Retinal pigment epithelial cell (primary cell): Measurements from ENCODE around the gene PFDN5.

ENCODE experiments used
- DNase-seq: peaks from one replicate; pipeline ENCODE4 v3.0.0-alpha.2; 2010; ENCODE audit warnings: low read depth
- H3K4me3 ChIP-seq: 2 replicates; pipeline ENCODE4 v1.5.1; 2011; ENCODE audit warnings: mild to moderate bottlenecking, low read length, control low read depth, moderate library complexity
- CTCF ChIP-seq: conservative IDR thresholded peaks from 2 replicates; pipeline ENCODE4 v1.5.1; 2011; ENCODE audit warnings: low read depth, low read length, control low read depth, inconsistent platforms

PFDN5 gene

GRCh38 chr12:53274445-53274844 lies 20.9 kb upstream of the PFDN5 start:
- no peak overlapping the region for H3K4me3 ChIP-seq
- no peak for TF ChIP-seq CTCF
- DNase-seq, result no peak

GRCh38 chr12:53276511-53276910 lies 18.8 kb upstream of the PFDN5 start:
- DNase-seq, result no peak
- H3K4me3 ChIP-seq, result no peak overlapping the region
- TF ChIP-seq CTCF, result no peak

GRCh38 chr12:53277981-53278380 lies 17.4 kb upstream of the PFDN5 start:
- no peak overlapping the region for H3K4me3 ChIP-seq
- no peak for TF ChIP-seq CTCF
- no peak for DNase-seq

- no peak overlapping the region for H3K4me3 ChIP-seq
- no peak for TF ChIP-seq CTCF
- peak; percentile 58 for DNase-seq
Measured at GRCh38 chr12:53279283-53279869, 16.0 kb upstream of the PFDN5 start.

- TF ChIP-seq CTCF, result no peak
- no peak overlapping the region for H3K4me3 ChIP-seq
- DNase-seq, result no peak
Measured at GRCh38 chr12:53279888-53280498, 15.3 kb upstream of the PFDN5 start.

DNA sequence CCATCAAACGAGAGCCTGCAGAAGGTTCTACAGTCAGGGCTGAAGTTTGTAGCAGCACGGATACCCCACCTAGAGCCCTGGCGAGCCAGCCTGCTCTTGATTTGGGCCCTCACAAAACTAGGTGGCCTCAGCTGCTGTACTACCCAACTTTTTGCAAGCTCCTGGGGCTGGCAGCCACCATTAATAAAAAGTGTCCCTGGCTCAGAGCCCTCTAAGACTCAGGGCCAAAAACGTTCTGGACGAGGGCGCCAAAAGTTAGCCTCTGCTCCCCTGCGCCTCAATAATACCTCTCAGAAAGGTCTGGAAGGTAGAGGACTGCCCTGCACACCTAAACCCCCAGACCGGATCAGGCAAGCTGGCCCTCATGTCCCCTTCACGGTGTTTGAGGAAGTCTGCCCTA lies 8.9 kb upstream of the PFDN5 start:
- no peak for DNase-seq
- no peak for TF ChIP-seq CTCF
- H3K4me3 ChIP-seq, result no peak overlapping the region

DNA sequence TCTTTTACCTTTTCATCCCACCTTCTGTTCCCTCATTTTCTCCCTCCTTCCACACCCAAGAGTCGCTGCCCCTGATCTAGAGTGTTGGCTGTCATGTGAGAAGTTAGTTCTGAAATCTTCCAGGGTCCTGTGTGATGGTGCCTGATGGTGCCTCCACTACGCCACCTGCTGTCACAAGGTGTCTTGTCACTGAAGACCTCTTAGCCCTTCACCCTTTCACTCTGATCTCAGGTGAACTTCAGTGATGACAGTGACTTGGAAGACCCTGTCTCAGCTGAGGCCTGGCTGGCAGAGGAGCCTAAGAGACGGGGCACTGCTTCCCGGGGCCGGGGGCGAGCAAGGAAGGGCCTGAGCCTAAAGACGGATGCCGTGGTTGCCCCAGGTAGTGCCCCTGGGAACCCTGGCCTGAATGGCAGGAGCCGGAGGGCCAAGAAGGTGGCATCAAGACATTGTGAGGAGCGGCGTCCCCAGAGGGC lies 7.6 kb upstream of the PFDN5 start:
- no peak overlapping the region for H3K4me3 ChIP-seq
- no peak for DNase-seq

More for the DNA sequence above, 7.6 kb upstream of the PFDN5 start:
- peak; percentile 71 for TF ChIP-seq CTCF
